Gastroesophageal sphincter (tissue), 4 donors: ENCODE data around the gene ANK3. TPM values are rescaled to one million over a fixed set of nuclear protein-coding genes. Genes with fewer than 3 reads are reported as not detected.

Source experiments
- ATAC-seq: fragments of 150-250 bp; one replicate; pipeline ENCODE4 v1.9.1; 2016; ENCODE audit warnings: mild to moderate bottlenecking, moderate library complexity
- H3K27ac ChIP-seq, 4 donors: fragments of 200-600 bp; sonication (generic) in 3 of 4; 1 replicate in 3 of 4; 2 replicates in 1 of 4; pipeline ENCODE4 v1.5.1; 2016 to 2019
- H3K27me3 ChIP-seq: fragments of 200-600 bp; sonication (generic); one replicate; pipeline ENCODE4 v1.5.1; 2019
- H3K36me3 ChIP-seq, 2 donors: fragments of 200-600 bp; sonication (generic); one replicate each; pipeline ENCODE4 v1.5.1; 2019; ENCODE audit warnings: control low read depth in 1 of 2
- H3K4me1 ChIP-seq, 3 donors: fragments of 200-600 bp; sonication (generic); 1 replicate in 2 of 3; 2 replicates in 1 of 3; pipeline ENCODE4 v1.5.1; 2016 to 2019; ENCODE audit warnings: control low read depth in 2 of 3
- H3K4me3 ChIP-seq, 2 donors: fragments of 200-600 bp; sonication (generic); one replicate each; pipeline ENCODE4 v1.5.1; 2019; ENCODE audit warnings: mild to moderate bottlenecking in 1 of 2, moderate library complexity in 1 of 2
- H3K9me3 ChIP-seq, 3 donors: fragments of 200-600 bp; sonication (generic); one replicate each; pipeline ENCODE4 v1.5.1; 2017 to 2019; ENCODE audit warnings: control low read depth in 2 of 3
- EP300 ChIP-seq: sonication (generic); formaldehyde crosslinking; IDR thresholded peaks from one replicate; pipeline ENCODE4 v1.6.1; 2017; ENCODE audit warnings: antibody characterized with exemption, mild to moderate bottlenecking
- POLR2A ChIP-seq, 2 donors: fragments of 450-650 bp; IDR thresholded peaks; one replicate each; pipeline ENCODE4 v1.6.1; 2017; ENCODE audit warnings: antibody characterized with exemption in 2 of 2, mild to moderate bottlenecking in 2 of 2, moderate library complexity in 1 of 2
- POLR2AphosphoS5 ChIP-seq: sonication (generic); formaldehyde crosslinking; IDR thresholded peaks from one replicate; pipeline ENCODE4 v1.6.1; 2017; ENCODE audit warnings: antibody characterized with exemption
- WGBS, 2 donors: methylation state at CpG; one replicate each; pipeline ENCODE4 v1.1.5; 2018; ENCODE audit warnings: low coverage in 1 of 2; 5-methylcytosine and 5-hydroxymethylcytosine counted together
- total RNA-seq, 4 donors: library from RNA; depleted of rRNA; stranded (reverse); fragments of >200 nt; gene quantifications; one replicate each; pipeline ENCODE4 v1.1.0, GENCODE V29; 2016
- TF ChIP-seq, protein P1 (sequence below), 4 experiments: fragments of 200-600 bp in 2 of 4; fragments of 450-650 bp in 2 of 4; sonication (generic) in 1 of 4; IDR thresholded peaks; one replicate each; pipeline ENCODE4 v1.5.1; 2017 to 2019; ENCODE audit warnings: antibody characterized with exemption in 4 of 4, mild to moderate bottlenecking in 2 of 4, moderate library complexity in 2 of 4

The ANK3 gene
- total RNA-seq, 4 donors from 2014 or later = 21.1 to 61.5 (median 38.9) TPM

DNA sequence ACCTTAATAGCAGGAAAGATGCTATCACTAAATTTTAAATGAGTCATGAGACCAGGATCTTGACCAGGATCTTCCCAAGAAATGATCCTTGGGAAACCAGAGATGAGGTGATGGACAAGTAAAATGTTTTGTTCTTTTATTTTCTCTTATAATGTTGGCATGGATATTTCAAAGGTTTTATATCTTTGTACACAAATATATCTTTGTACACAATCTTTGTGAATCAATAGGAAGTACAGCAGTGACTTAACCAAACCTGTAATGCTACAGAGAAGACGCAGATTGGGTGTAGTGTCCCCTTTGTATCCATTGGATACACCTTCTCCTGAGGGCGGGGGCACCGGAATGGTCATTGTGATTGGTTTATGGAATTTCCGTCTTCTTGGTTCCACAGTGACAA, 303.3 kb downstream of the ANK3 start:
- no peak for TF ChIP-seq POLR2A (IDR thresholded peaks at IDR 0.05)
- H3K36me3 ChIP-seq = no peaks in the 10 kb centered on the region
- WGBS, 2 donors = 95% methylated on average over 4 of the region's 4 CpGs; no CpG with 5 or more reads in 1 of the 2 donors
- no peak for ATAC-seq
- no peaks in the 10 kb centered on the region for H3K4me1 ChIP-seq
- no peak overlapping the region for H3K4me3 ChIP-seq
- no peaks in the 10 kb centered on the region for H3K27me3 ChIP-seq
- H3K9me3 ChIP-seq = no peaks in the 10 kb centered on the region
- no peak overlapping the region for H3K27ac ChIP-seq

DNA sequence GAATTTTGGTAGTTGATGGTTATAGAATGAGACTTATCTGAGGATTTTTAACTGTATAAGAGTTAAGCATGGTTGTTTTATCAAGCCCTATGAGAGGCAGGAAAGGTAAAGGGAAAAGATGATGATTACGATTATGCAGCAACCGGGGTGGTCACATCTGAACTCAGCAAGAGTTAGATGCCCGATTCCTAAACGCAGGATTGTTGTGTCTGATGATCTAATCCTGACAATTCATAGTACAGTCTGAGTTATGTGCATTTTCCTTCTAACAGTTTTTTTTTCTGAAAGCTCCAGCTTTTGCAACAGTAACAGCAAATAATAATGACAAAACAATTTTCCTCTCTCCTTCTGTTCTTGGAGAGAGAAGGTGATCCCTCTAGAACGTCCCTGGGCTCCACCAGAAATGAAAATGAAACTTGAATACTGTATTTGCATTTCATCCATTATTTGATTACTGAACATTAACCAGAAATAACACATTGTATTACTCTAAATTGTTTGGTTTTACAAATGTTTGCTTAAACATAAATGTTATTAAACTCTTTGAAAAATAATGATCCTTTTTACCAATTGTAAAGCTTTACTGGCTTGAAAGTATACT, 306.8 kb downstream of the ANK3 start:
- Histone ChIP-seq H3K4me3 (no peak overlapping the region), H3K4me1 (no peaks in the 10 kb centered on the region), H3K27me3 (no peaks in the 10 kb centered on the region), H3K9me3 (no peaks in the 10 kb centered on the region), H3K27ac (no peak overlapping the region), H3K36me3 (no peaks in the 10 kb centered on the region)
- ATAC-seq = no peak
- TF ChIP-seq, protein P1, sequence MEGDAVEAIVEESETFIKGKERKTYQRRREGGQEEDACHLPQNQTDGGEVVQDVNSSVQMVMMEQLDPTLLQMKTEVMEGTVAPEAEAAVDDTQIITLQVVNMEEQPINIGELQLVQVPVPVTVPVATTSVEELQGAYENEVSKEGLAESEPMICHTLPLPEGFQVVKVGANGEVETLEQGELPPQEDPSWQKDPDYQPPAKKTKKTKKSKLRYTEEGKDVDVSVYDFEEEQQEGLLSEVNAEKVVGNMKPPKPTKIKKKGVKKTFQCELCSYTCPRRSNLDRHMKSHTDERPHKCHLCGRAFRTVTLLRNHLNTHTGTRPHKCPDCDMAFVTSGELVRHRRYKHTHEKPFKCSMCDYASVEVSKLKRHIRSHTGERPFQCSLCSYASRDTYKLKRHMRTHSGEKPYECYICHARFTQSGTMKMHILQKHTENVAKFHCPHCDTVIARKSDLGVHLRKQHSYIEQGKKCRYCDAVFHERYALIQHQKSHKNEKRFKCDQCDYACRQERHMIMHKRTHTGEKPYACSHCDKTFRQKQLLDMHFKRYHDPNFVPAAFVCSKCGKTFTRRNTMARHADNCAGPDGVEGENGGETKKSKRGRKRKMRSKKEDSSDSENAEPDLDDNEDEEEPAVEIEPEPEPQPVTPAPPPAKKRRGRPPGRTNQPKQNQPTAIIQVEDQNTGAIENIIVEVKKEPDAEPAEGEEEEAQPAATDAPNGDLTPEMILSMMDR (IDR thresholded peaks at IDR 0.05) = no peak
- 55 to 72% methylated on average over 5 of the region's 5 CpGs for WGBS, 2 donors

DNA sequence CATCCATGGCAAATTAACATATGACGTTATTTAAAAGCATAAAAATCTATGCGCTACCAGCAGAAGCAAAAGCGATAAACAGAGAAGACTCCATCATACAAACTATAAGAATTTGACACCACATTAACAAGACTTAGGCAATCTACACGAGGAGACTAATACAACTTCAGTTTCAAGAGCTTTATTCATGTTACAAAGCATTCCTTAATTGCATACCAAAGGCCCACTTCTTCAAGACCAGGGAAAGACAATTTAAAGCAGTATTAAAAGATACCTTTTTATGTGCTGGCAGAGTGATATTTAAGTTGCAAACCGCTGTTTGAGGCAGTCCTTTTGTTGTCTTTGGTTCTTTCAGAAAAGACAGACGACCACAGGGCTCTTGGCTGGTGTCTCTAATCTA, 307.3 kb downstream of the ANK3 start:
- ATAC-seq = no peak
- TF ChIP-seq POLR2AphosphoS5 (no peak), EP300 (no peak), POLR2A (IDR thresholded peaks at IDR 0.05) (no peak)
- TF ChIP-seq, protein P1 (IDR thresholded peaks at IDR 0.05) = no peak
- H3K27me3 ChIP-seq = no peaks in the 10 kb centered on the region
- H3K27ac ChIP-seq = no peak overlapping the region
- no peaks in the 10 kb centered on the region for H3K9me3 ChIP-seq
- H3K4me3 ChIP-seq = no peak overlapping the region
- H3K36me3 ChIP-seq = no peaks in the 10 kb centered on the region
- no peaks in the 10 kb centered on the region for H3K4me1 ChIP-seq
- WGBS, 2 donors = 65 to 72% methylated on average over 5 to 6 of the region's 6 CpGs

DNA sequence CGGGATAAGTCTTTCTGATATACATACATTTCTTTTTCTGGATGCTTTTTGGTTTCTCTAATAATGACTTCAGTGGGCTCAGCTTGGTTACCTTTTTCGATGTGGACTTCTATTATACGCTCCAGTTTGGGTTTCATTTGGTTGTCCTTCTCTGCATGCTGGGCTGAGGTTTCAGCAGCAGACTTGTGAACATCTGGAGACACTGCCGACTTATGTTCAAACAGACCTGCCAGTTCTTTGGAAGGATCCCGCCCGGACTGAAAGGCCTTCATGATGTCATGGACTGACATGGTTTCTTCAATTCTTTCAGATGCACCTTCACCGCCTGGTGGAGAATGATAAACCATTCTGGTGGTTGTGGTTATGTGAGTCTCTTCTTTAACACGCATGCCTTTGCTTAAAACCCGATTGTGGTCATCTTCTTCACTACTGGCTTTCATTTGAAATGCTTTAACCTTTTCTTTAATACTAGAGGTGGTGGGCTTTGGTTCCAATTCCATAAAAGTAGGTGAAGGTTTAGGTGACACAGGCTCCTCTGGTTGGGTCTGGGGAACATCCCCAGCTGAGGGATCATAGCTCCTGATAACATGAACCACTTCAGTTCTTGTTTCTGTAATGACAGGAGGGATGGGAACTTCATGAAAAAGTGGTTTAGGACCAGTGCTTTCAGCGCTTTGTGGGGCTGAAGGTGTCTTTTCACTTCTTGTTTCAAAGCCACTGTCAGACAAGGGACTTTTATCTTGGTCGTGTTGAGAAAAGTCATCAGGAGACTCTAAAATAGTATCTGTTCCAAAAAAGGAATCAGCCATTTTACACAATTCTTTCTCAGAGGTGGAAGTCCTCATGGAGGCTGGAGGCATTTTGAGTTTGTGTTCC, 315.7 kb downstream of the ANK3 start:
- Histone ChIP-seq H3K4me1 (no peaks in the 10 kb centered on the region), H3K36me3 (no peaks in the 10 kb centered on the region), H3K27ac (no peak overlapping the region), H3K4me3 (no peak overlapping the region), H3K9me3 (no peaks in the 10 kb centered on the region), H3K27me3 (no peaks in the 10 kb centered on the region)
- no peak for TF ChIP-seq POLR2A (IDR thresholded peaks at IDR 0.05)
- TF ChIP-seq, protein P1 (IDR thresholded peaks at IDR 0.05) = no peak
- TF ChIP-seq POLR2AphosphoS5 = no peak
- no peak for TF ChIP-seq EP300
- 82 to 93% methylated on average over 6 to 11 of the region's 11 CpGs for WGBS, 2 donors
- ATAC-seq = no peak

DNA sequence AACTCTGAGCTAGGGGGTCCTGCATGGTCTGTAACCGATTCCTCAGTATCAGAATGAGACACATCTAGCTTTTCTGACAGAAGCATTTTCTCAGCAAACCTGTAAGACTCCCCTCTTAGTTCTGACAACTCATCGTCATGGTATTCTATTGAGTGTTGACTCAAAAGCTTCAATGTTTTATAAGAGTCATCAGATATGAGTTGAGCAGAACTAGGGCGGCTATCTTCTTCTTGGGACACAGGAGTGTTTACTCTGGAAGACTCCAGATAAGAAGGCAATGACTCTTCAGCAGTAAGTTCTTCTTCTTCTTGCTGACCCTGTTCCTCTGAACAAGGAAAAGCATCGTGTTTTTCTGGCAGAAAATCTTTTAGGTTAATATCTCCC, 316.3 kb downstream of the ANK3 start:
- no peaks in the 10 kb centered on the region for H3K36me3 ChIP-seq
- H3K27me3 ChIP-seq = no peaks in the 10 kb centered on the region
- TF ChIP-seq, protein P1 (IDR thresholded peaks at IDR 0.05) = no peak
- H3K4me3 ChIP-seq = no peak overlapping the region
- no peak for ATAC-seq
- H3K27ac ChIP-seq = no peak overlapping the region
- no peaks in the 10 kb centered on the region for H3K9me3 ChIP-seq
- H3K4me1 ChIP-seq = no peaks in the 10 kb centered on the region
- 96 to 97% methylated on average over 4 of the region's 4 CpGs for WGBS, 2 donors
